ENCODE measurements around the gene LAMTOR5. TPM values are rescaled to one million over a fixed set of nuclear protein-coding genes. Genes with fewer than 3 reads are reported as not detected.

LAMTOR5 gene
- total RNA-seq, 2 experiments from 2014 or later: 105 to 108 TPM

DNA sequence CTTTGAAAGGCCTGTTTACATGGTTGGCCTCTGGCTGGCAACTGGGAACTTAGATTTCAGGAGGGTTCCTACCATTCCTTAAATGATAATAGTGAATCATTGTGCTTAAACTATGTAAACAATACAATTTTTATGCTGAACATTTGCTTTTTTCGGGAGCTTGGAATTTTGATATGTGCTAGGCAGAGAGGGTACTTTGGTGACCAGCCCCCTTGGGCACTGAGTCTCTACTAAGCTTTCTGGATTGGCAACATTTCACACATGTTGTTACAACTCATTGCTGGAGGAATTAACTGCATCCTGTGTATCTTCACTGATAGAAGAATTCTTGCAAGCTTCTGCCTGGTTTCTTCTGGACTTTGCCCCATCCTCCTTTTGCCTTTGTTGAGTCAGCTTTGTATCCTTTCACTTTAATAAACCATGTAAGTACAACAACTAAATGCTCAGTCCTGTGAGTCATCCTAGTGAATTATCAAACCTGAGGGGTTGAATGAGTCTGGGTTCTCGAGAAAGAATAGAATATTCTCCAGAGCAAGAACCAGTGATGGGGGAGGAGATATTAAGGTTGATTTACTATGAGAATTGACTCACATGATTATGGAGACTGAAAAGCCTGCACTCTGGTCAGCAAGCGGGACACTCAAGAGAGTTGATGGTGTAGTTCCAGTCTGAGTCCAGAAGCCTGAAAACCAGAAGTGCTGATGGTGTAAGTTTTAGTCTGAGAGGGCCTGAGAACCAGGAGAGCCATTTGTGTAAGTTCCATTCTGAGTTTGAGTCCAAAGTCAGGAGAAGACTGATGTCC is 13.6 kb downstream of the LAMTOR5 start:
- Histone ChIP-seq H3K36me3 (ENCODE audit: insufficient read depth, low read length) (peaks cover 4% of the 10 kb centered on the region), H3K27ac (ENCODE audit: low read depth in 1 of 2, low read length in 2 of 2) (no peak overlapping the region), H3K4me3 (ENCODE audit: low read length) (no peak overlapping the region), H3K27me3 (ENCODE audit: control insufficient read depth in 1 of 2, insufficient read depth in 2 of 2, low read length in 2 of 2) (no peaks in the 10 kb centered on the region), H3K9me3 (ENCODE audit: control insufficient read depth in 1 of 2, insufficient read depth in 1 of 2, low read length in 2 of 2) (peaks cover 0 to 7% of the 10 kb centered on the region in 2 experiments), H3K4me1 (ENCODE audit: insufficient read depth, low read length) (no peaks in the 10 kb centered on the region)
- no peaks in the 10 kb centered on the region for H3K27me3 Mint-ChIP-seq
- ATAC-seq (ENCODE audit: poor library complexity) (no peak), DNase-seq (no peak)
- ChIA-PET CTCF (interaction anchor here (1.3 kb wide), 1 partner anchor 197 kb away, joined by 3 read pairs; no protein-coding TSS in a partner anchor), POLR2A (interaction anchor here (0.6 to 1.3 kb wide), 2 partner anchors 55 to 1169 kb away, joined by 3 to 6 read pairs; partner anchors contain the start of gene RBM15)
- no peak overlapping the region for H3K27ac Mint-ChIP-seq
- H3K9me3 Mint-ChIP-seq: no peaks in the 10 kb centered on the region
- no peak overlapping the region for H3K4me3 Mint-ChIP-seq
- peaks cover 36% of the 10 kb centered on the region for H3K36me3 Mint-ChIP-seq (ENCODE audit: low read depth)
- H3K4me1 Mint-ChIP-seq (ENCODE audit: low read depth): no peaks in the 10 kb centered on the region
- TF ChIP-seq CTCF (IDR thresholded peaks at IDR 0.05): no peak
- intact Hi-C loops (cut with DNase I, micrococcal nuclease): no loop called here

DNA sequence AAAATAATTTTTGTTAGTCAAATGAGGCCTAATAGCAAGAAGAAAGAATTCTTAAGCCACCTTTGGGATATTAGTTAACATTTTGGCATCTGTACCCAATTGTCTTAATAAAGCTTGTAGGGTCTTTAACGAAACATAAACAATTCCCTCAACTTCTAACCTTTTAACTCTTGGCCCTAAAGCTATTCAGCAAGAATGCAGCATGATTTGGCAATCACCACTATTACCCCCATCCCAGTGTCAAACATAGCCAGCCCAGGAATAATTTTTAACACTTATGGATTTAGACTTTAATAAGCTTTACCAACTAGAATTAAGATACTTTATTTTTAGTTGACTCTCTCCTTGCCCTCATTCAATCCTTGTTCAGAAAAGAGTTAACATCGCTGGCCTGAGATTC is 14.2 kb downstream of the LAMTOR5 start:
- intact Hi-C loops (cut with DNase I, micrococcal nuclease): no loop called here
- H3K4me3 Mint-ChIP-seq: no peak overlapping the region
- ATAC-seq (ENCODE audit: poor library complexity) (no peak), DNase-seq (no peak)
- no peak overlapping the region for H3K27ac Mint-ChIP-seq
- no peak for TF ChIP-seq CTCF (IDR thresholded peaks at IDR 0.05)
- ChIA-PET CTCF (interaction anchor here (1.3 kb wide), 1 partner anchor 196 kb away, joined by 3 read pairs; no protein-coding TSS in a partner anchor), POLR2A (interaction anchor here (0.6 to 1.3 kb wide), 2 partner anchors 54 to 1169 kb away, joined by 3 to 6 read pairs; partner anchors contain the start of gene RBM15)
- H3K27ac ChIP-seq (ENCODE audit: low read depth in 1 of 2, low read length in 2 of 2): no peak overlapping the region
- H3K4me1 Mint-ChIP-seq (ENCODE audit: low read depth): no peaks in the 10 kb centered on the region
- H3K27me3 Mint-ChIP-seq: no peaks in the 10 kb centered on the region
- peaks cover 4% of the 10 kb centered on the region for H3K36me3 ChIP-seq (ENCODE audit: insufficient read depth, low read length)
- H3K27me3 ChIP-seq (ENCODE audit: control insufficient read depth in 1 of 2, insufficient read depth in 2 of 2, low read length in 2 of 2): no peaks in the 10 kb centered on the region
- H3K36me3 Mint-ChIP-seq (ENCODE audit: low read depth): peaks cover 30% of the 10 kb centered on the region
- H3K4me3 ChIP-seq (ENCODE audit: low read length): no peak overlapping the region
- peaks cover 0 to 7% of the 10 kb centered on the region in 2 experiments for H3K9me3 ChIP-seq (ENCODE audit: control insufficient read depth in 1 of 2, insufficient read depth in 1 of 2, low read length in 2 of 2)
- H3K9me3 Mint-ChIP-seq: no peaks in the 10 kb centered on the region
- H3K4me1 ChIP-seq (ENCODE audit: insufficient read depth, low read length): no peaks in the 10 kb centered on the region

DNA sequence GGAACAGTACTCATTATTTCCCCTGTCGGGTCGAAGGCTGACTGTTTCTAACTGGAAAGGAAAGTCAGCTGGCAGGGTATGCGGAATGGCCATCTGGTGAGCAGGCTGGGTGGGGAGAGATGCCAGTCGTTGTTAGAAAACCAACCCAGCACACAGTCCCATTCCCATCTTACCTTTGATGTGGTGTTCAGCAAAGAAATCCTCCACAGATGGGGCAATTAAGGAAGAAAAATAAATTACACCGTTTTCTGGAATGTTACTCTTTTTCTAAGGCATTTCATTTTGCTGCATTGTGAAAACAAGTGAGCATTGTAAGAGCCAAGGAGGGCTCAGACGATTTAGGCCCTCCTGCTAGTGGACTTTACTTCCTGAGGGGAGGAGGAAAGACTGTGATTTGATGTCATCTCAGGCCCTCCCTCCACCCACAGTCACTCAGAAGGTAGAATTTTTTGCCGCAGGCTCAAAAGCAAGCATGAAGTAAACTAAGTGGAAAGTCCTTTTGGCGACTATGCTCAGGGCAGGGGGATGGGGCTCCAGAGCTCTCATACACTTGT is 16.7 kb downstream of the LAMTOR5 start, which contains the start of gene SLC16A4:
TSS of gene SLC16A4 (minus strand) at position 335 of the 554 bp plus-strand sequence. CDS start 1,703 bp downstream, outside the sequence.
- DNase-seq: no peak
- no peaks in the 10 kb centered on the region for H3K4me1 Mint-ChIP-seq (ENCODE audit: low read depth)
- intact Hi-C loops (cut with DNase I, micrococcal nuclease): no loop called here
- Histone ChIP-seq H3K36me3 (ENCODE audit: insufficient read depth, low read length) (peaks cover 4% of the 10 kb centered on the region), H3K27me3 (ENCODE audit: control insufficient read depth in 1 of 2, insufficient read depth in 2 of 2, low read length in 2 of 2) (no peaks in the 10 kb centered on the region), H3K27ac (ENCODE audit: low read depth in 1 of 2, low read length in 2 of 2) (no peak within 1 kb of the TSS), H3K4me3 (ENCODE audit: low read length) (no peak within 1 kb of the TSS), H3K9me3 (ENCODE audit: control insufficient read depth in 1 of 2, insufficient read depth in 1 of 2, low read length in 2 of 2) (no peaks in the 10 kb centered on the region), H3K4me1 (ENCODE audit: insufficient read depth, low read length) (no peaks in the 10 kb centered on the region)
- no peaks in the 10 kb centered on the region for H3K9me3 Mint-ChIP-seq
- ChIA-PET CTCF (no interaction called here), POLR2A (no interaction called here)
- H3K4me3 Mint-ChIP-seq: no peak within 1 kb of the TSS
- no peak for TF ChIP-seq CTCF (IDR thresholded peaks at IDR 0.05)
- no peak within 1 kb of the TSS for H3K27ac Mint-ChIP-seq
- H3K27me3 Mint-ChIP-seq: no peaks in the 10 kb centered on the region
- peaks cover 20% of the 10 kb centered on the region for H3K36me3 Mint-ChIP-seq (ENCODE audit: low read depth)
- ATAC-seq (ENCODE audit: poor library complexity): no peak

Measured in CD4-positive, alpha-beta T cell (primary cell).